Measurements from ENCODE around the gene NFIA.

The NFIA gene

GRCh38 chr1:61215119-61215518, 132.8 kb downstream of the NFIA start:
- DNase-seq (ENCODE audit: low read depth in 2 of 2) = no peak

GRCh38 chr1:61215676-61216289, 133.4 kb downstream of the NFIA start:
- DNase-seq (ENCODE audit: low read depth in 2 of 2) = no peak

GRCh38 chr1:61220536-61220935, 138.2 kb downstream of the NFIA start:
- DNase-seq (ENCODE audit: low read depth in 2 of 2) = no peak

GRCh38 chr1:61221642-61222041, 139.3 kb downstream of the NFIA start:
- DNase-seq (ENCODE audit: low read depth in 2 of 2) = no peak

- no peak for DNase-seq (ENCODE audit: low read depth in 2 of 2)
Measured at GRCh38 chr1:61222240-61222639, 139.9 kb downstream of the NFIA start.

GRCh38 chr1:61223140-61223539, 140.8 kb downstream of the NFIA start:
- no peak for DNase-seq (ENCODE audit: low read depth in 2 of 2)

GRCh38 chr1:61224609-61225008, 142.2 kb downstream of the NFIA start:
- no peak for DNase-seq (ENCODE audit: low read depth in 2 of 2)

GRCh38 chr1:61225478-61225877, 143.1 kb downstream of the NFIA start:
- no peak for DNase-seq (ENCODE audit: low read depth in 2 of 2)

GRCh38 chr1:61226791-61227567, 144.6 kb downstream of the NFIA start:
- no peak for DNase-seq (ENCODE audit: low read depth in 2 of 2)

- no peak for DNase-seq (ENCODE audit: low read depth in 2 of 2)
Measured at GRCh38 chr1:61227857-61228550, 145.6 kb downstream of the NFIA start.

- no peak for DNase-seq (ENCODE audit: low read depth in 2 of 2)
Measured at GRCh38 chr1:61230523-61230922, 148.2 kb downstream of the NFIA start.

- no peak for DNase-seq (ENCODE audit: low read depth in 2 of 2)
Measured at GRCh38 chr1:61231795-61232194, 149.4 kb downstream of the NFIA start.

GRCh38 chr1:61233121-61233660, 150.8 kb downstream of the NFIA start:
- no peak for DNase-seq (ENCODE audit: low read depth in 2 of 2)

GRCh38 chr1:61234587-61234919, 152.2 kb downstream of the NFIA start:
- DNase-seq (ENCODE audit: low read depth in 2 of 2) = no peak

GRCh38 chr1:61237147-61237546, 154.8 kb downstream of the NFIA start:
- DNase-seq (ENCODE audit: low read depth in 2 of 2) = no peak

GRCh38 chr1:61237659-61238358, 155.4 kb downstream of the NFIA start:
- DNase-seq (ENCODE audit: low read depth in 2 of 2) = no peak

- no peak for DNase-seq (ENCODE audit: low read depth in 2 of 2)
Measured at GRCh38 chr1:61238359-61238665, 156.0 kb downstream of the NFIA start.

- no peak for DNase-seq (ENCODE audit: low read depth in 2 of 2)
Measured at GRCh38 chr1:61240878-61241277, 158.5 kb downstream of the NFIA start.

- DNase-seq (ENCODE audit: low read depth in 2 of 2) = no peak
Measured at GRCh38 chr1:61241411-61241838, 159.1 kb downstream of the NFIA start.

GRCh38 chr1:61241973-61242381, 159.6 kb downstream of the NFIA start:
- no peak for DNase-seq (ENCODE audit: low read depth in 2 of 2)

GRCh38 chr1:61244114-61244513, 161.8 kb downstream of the NFIA start:
- DNase-seq (ENCODE audit: low read depth in 2 of 2) = no peak

- no peak for DNase-seq (ENCODE audit: low read depth in 2 of 2)
Measured at GRCh38 chr1:61245696-61246400, 163.5 kb downstream of the NFIA start.

All from stimulated activated CD4-positive, alpha-beta T cell treated with anti-CD3 and anti-CD28 coated beads, Interleukin-4, amount 100 ng/mL, for 48 hours (primary cell).